Astrocyte (in vitro differentiated cells and primary cell): ENCODE measurements around the gene MYEOV.
A peak's percentile ranks its signal among the peaks of the same experiment; 100 is the strongest.

Experiments used
- CTCF ChIP-seq: IDR thresholded peaks from 2 replicates; pipeline ENCODE4 v1.5.1; 2011; ENCODE audit warnings: low read depth, mild to moderate bottlenecking, inconsistent platforms, low read length, moderate library complexity; ENCODE audit not compliant: insufficient read depth
- EZH2 ChIP-seq: IDR thresholded peaks from 2 replicates; pipeline ENCODE4 v1.6.1; 2012; ENCODE audit warnings: mild to moderate bottlenecking, low read length, inconsistent platforms; ENCODE audit not compliant: insufficient read depth

GRCh38 chr11:69292221-69292648 is 1.7 kb upstream of the MYEOV start:
- TF ChIP-seq CTCF: peak; percentile 50
- no peak for TF ChIP-seq EZH2
